K562 (cell line): Measurements from ENCODE around the gene DNAJB4. TPM values are rescaled to one million over a fixed set of nuclear protein-coding genes. Genes with fewer than 3 reads are reported as not detected.

Experiments
- ARNT ChIP-seq, 2 experiments: fragments of 450-650 bp; IDR thresholded peaks; 2 replicates each; pipeline ENCODE4 v1.6.1; 2016; ENCODE audit warnings: mild to moderate bottlenecking in 1 of 2
- FOXM1 ChIP-seq, 2 experiments: fragments of 450-650 bp in 1 of 2; sonication (generic) in 1 of 2; formaldehyde crosslinking in 1 of 2; IDR thresholded peaks; 2 replicates each; pipeline versions ENCODE4 v1.6.1 to v1.9.0; 2017 to 2022; ENCODE audit warnings: low read depth in 2 of 2, mild to moderate bottlenecking in 2 of 2, missing genetic modification reagents in 1 of 2, moderate library complexity in 1 of 2
- NFRKB ChIP-seq: fragments of 450-650 bp; IDR thresholded peaks from 2 replicates; pipeline ENCODE4 v1.6.1; 2016; ENCODE audit warnings: low read depth
- NFYB ChIP-seq: IDR thresholded peaks from 2 replicates; pipeline ENCODE4 v1.6.1; 2011; ENCODE audit warnings: mild to moderate bottlenecking, moderate library complexity; ENCODE audit not compliant: insufficient read length; ENCODE audit errors: extremely low read depth
- SAFB ChIP-seq: fragments of 200-400 bp; formaldehyde crosslinking; IDR thresholded peaks from 2 replicates; pipeline ENCODE4 v1.6.1; 2017; ENCODE audit warnings: low read depth, low read length, borderline replicate concordance
- STAG1 ChIP-seq: sonication (generic); formaldehyde crosslinking; IDR thresholded peaks from 2 replicates; pipeline ENCODE4 v1.5.0; 2020; ENCODE audit warnings: missing genetic modification reagents, borderline replicate concordance
- TSC22D4 ChIP-seq: fragments of 450-650 bp; IDR thresholded peaks from 2 replicates; pipeline ENCODE4 v1.6.1; 2016; ENCODE audit warnings: missing genetic modification characterization, missing biosample characterization, control low read depth
- ZNF165 ChIP-seq: fragments of 250-450 bp; sonication (Bioruptor Pico); IDR thresholded peaks from 2 replicates; pipeline ENCODE4 v1.4.0; 2020; ENCODE audit warnings: borderline replicate concordance
- ZNF431 ChIP-seq: sonication (generic); formaldehyde crosslinking; IDR thresholded peaks from 2 replicates; pipeline ENCODE4 v1.8.0; 2022; ENCODE audit warnings: mild to moderate bottlenecking, missing genetic modification reagents
- ZNF444 ChIP-seq: fragments of 250-450 bp; sonication (Bioruptor Pico); IDR thresholded peaks from 2 replicates; pipeline ENCODE4 v1.4.0; 2020; ENCODE audit warnings: mild to moderate bottlenecking, moderate library complexity
- ZNF584 ChIP-seq: fragments of 200-800 bp; sonication (Bioruptor generic); IDR thresholded peaks from 2 replicates; pipeline ENCODE4 v1.6.1; 2016; ENCODE audit warnings: low read depth, mild to moderate bottlenecking, missing genetic modification characterization, missing compliant biosample characterization
- ZNF696 ChIP-seq: fragments of 250-450 bp; sonication (Bioruptor Pico); conservative IDR thresholded peaks from 2 replicates; pipeline ENCODE4 v1.4.0; 2020; ENCODE audit warnings: mild to moderate bottlenecking, moderate library complexity
- polyA plus RNA-seq, 8 experiments: library from polyadenylated mRNA; depleted of rRNA in 4 of 8; stranded (reverse) in 5 of 8; unstranded in 3 of 8; fragments of >200 nt; fragmentation: Nextera tagmentation in 2 of 8; fragmentation: Illumina TruSeq in 1 of 8; extraction: Ambion mirVana in 2 of 8; extraction: Trizol in 1 of 8; gene quantifications; 2 replicates each; pipeline versions ENCODE4 v1.2.1 to v1.2.3, GENCODE V29; 2011 to 2014; ENCODE audit warnings: inconsistent platforms in 1 of 8, missing spikeins in 1 of 8
- total RNA-seq, 7 experiments: library from RNA; depleted of rRNA in 6 of 7; stranded (reverse); fragments of >200 nt in 6 of 7; fragmentation: Illumina TruSeq in 2 of 7; extraction: Trizol in 2 of 7; gene quantifications; 2 replicates each; pipeline versions ENCODE4 v1.2.1 to v1.2.3, GENCODE V29; 2011 to 2021; ENCODE audit warnings: low replicate concordance in 1 of 7
- TF ChIP-seq, protein P1 (sequence below), 3 experiments: fragments of 200-800 bp in 1 of 3; fragments of 250-450 bp in 1 of 3; fragments of 450-650 bp in 1 of 3; sonication (Bioruptor Pico) in 1 of 3; sonication (Bioruptor generic) in 1 of 3; formaldehyde crosslinking in 1 of 3; IDR thresholded peaks; 2 replicates each; pipeline versions ENCODE4 v1.6.1 to v1.8.0; 2016 to 2022; ENCODE audit warnings: mild to moderate bottlenecking in 2 of 3, missing genetic modification characterization in 2 of 3, missing compliant biosample characterization in 1 of 3, moderate library complexity in 1 of 3
- TF ChIP-seq, protein P2 (sequence below): fragments of 450-650 bp; formaldehyde crosslinking; IDR thresholded peaks from 2 replicates; pipeline ENCODE4 v1.4.0; 2022; ENCODE audit warnings: mild to moderate bottlenecking, moderate library complexity
- TF ChIP-seq, protein P3 (sequence below): fragments of 250-450 bp; sonication (Bioruptor Pico); IDR thresholded peaks from 2 replicates; pipeline ENCODE4 v1.4.0; 2020; ENCODE audit warnings: mild to moderate bottlenecking, moderate library complexity, borderline replicate concordance
- TF ChIP-seq, protein P4 (sequence below): fragments of 250-450 bp; sonication (Bioruptor Pico); IDR thresholded peaks from 2 replicates; pipeline ENCODE4 v1.8.0; 2022; ENCODE audit warnings: inconsistent platforms

The DNAJB4 gene
- total and polyA plus RNA-seq, 9 of the 15 experiments (the other 6 are each of a cell fraction or from before 2014, with no cell fraction given), result 8.5 to 27.7 (median 19.8) TPM

DNA sequence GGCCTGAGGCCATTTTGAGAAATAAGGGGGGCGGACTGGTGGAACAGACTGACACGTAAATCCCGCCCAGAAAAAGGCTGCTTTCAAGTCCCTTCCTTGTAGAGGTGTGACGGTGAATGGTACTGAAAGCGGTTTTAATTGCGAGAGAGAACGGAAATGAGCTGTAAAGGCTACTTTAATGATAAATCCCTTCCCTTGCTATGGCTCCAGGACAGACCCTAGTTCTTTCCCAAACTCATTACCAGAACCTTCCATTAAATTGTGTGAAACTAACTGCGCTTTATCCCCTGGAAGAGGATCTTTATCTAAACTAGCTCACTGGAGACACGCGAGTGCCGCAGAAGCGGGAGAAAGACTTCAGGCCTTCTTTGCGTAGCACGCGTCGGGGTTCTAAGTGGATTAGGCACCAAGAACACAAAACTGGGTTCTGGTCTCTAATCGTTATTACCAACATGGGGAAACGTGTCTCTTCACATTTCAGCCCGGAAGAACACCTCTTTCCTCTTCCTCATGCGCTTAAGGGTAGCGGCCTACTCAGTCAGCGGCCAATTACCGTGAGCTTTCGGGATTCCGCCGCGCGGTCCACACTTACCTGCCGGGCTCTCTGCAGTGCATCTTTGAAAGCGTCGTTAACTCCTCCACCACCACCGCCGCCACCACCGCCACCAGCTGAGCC lies 26.3 kb upstream of the DNAJB4 start (continued):
- no peak for TF ChIP-seq STAG1
- TF ChIP-seq ZNF444 (CRISPR knock-in tag), result no peak
- TF ChIP-seq, protein P1, sequence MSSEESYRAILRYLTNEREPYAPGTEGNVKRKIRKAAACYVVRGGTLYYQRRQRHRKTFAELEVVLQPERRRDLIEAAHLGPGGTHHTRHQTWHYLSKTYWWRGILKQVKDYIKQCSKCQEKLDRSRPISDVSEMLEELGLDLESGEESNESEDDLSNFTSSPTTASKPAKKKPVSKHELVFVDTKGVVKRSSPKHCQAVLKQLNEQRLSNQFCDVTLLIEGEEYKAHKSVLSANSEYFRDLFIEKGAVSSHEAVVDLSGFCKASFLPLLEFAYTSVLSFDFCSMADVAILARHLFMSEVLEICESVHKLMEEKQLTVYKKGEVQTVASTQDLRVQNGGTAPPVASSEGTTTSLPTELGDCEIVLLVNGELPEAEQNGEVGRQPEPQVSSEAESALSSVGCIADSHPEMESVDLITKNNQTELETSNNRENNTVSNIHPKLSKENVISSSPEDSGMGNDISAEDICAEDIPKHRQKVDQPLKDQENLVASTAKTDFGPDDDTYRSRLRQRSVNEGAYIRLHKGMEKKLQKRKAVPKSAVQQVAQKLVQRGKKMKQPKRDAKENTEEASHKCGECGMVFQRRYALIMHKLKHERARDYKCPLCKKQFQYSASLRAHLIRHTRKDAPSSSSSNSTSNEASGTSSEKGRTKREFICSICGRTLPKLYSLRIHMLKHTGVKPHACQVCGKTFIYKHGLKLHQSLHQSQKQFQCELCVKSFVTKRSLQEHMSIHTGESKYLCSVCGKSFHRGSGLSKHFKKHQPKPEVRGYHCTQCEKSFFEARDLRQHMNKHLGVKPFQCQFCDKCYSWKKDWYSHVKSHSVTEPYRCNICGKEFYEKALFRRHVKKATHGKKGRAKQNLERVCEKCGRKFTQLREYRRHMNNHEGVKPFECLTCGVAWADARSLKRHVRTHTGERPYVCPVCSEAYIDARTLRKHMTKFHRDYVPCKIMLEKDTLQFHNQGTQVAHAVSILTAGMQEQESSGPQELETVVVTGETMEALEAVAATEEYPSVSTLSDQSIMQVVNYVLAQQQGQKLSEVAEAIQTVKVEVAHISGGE (CRISPR knock-in tag; IDR thresholded peaks at IDR 0.05), result no peak; a peak in 1 of 6 replicates
- no peak for TF ChIP-seq NFYB
- no peak for TF ChIP-seq FOXM1 (IDR thresholded peaks at IDR 0.05; ENCODE audit: low read depth)
- TF ChIP-seq FOXM1 (CRISPR knock-in tag; IDR thresholded peaks at IDR 0.05; ENCODE audit: low read depth), result no peak
- TF ChIP-seq ZNF584, result no peak
- no peak for TF ChIP-seq ZNF165 (CRISPR knock-in tag)
- TF ChIP-seq ZNF696, result no peak
- 0 out of 2 replicates have a peak, but pooled peaks have one; percentile 47 for TF ChIP-seq ZNF431 (CRISPR knock-in tag)
- no peak; the same call in 1 of the 2 replicates for TF ChIP-seq NFRKB
- TF ChIP-seq, protein P2, sequence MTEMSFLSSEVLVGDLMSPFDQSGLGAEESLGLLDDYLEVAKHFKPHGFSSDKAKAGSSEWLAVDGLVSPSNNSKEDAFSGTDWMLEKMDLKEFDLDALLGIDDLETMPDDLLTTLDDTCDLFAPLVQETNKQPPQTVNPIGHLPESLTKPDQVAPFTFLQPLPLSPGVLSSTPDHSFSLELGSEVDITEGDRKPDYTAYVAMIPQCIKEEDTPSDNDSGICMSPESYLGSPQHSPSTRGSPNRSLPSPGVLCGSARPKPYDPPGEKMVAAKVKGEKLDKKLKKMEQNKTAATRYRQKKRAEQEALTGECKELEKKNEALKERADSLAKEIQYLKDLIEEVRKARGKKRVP (CRISPR knock-in tag), result no peak
- no peak for TF ChIP-seq SAFB
- no peak for TF ChIP-seq TSC22D4
- TF ChIP-seq, protein P3, sequence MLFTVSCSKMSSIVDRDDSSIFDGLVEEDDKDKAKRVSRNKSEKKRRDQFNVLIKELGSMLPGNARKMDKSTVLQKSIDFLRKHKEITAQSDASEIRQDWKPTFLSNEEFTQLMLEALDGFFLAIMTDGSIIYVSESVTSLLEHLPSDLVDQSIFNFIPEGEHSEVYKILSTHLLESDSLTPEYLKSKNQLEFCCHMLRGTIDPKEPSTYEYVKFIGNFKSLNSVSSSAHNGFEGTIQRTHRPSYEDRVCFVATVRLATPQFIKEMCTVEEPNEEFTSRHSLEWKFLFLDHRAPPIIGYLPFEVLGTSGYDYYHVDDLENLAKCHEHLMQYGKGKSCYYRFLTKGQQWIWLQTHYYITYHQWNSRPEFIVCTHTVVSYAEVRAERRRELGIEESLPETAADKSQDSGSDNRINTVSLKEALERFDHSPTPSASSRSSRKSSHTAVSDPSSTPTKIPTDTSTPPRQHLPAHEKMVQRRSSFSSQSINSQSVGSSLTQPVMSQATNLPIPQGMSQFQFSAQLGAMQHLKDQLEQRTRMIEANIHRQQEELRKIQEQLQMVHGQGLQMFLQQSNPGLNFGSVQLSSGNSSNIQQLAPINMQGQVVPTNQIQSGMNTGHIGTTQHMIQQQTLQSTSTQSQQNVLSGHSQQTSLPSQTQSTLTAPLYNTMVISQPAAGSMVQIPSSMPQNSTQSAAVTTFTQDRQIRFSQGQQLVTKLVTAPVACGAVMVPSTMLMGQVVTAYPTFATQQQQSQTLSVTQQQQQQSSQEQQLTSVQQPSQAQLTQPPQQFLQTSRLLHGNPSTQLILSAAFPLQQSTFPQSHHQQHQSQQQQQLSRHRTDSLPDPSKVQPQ (CRISPR knock-in tag), result no peak
- TF ChIP-seq, protein P4, sequence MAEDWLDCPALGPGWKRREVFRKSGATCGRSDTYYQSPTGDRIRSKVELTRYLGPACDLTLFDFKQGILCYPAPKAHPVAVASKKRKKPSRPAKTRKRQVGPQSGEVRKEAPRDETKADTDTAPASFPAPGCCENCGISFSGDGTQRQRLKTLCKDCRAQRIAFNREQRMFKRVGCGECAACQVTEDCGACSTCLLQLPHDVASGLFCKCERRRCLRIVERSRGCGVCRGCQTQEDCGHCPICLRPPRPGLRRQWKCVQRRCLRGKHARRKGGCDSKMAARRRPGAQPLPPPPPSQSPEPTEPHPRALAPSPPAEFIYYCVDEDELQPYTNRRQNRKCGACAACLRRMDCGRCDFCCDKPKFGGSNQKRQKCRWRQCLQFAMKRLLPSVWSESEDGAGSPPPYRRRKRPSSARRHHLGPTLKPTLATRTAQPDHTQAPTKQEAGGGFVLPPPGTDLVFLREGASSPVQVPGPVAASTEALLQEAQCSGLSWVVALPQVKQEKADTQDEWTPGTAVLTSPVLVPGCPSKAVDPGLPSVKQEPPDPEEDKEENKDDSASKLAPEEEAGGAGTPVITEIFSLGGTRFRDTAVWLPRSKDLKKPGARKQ (CRISPR knock-in tag), result no peak
- TF ChIP-seq ARNT (IDR thresholded peaks at IDR 0.05), result peak in 1 of 2 experiments; percentile 18; a peak in 1 of 4 replicates
